ENCODE measurements around the gene PPP1R13B.
"Not testable (repeated sequence)": the region's sequence is repeated elsewhere in the genome, so short reads cannot be mapped to it uniquely, and the experiment has no call there.

The PPP1R13B gene

GRCh38 chr14:103859416-103860202, 12.2 kb upstream of the PPP1R13B start:
- DNase-seq (ENCODE audit: low read depth) = no peak

GRCh38 chr14:103858063-103858781, 10.8 kb upstream of the PPP1R13B start:
- DNase-seq (ENCODE audit: low read depth) = no peak

GRCh38 chr14:103857256-103857655, 9.9 kb upstream of the PPP1R13B start:
- no peak for DNase-seq (ENCODE audit: low read depth)

DNA sequence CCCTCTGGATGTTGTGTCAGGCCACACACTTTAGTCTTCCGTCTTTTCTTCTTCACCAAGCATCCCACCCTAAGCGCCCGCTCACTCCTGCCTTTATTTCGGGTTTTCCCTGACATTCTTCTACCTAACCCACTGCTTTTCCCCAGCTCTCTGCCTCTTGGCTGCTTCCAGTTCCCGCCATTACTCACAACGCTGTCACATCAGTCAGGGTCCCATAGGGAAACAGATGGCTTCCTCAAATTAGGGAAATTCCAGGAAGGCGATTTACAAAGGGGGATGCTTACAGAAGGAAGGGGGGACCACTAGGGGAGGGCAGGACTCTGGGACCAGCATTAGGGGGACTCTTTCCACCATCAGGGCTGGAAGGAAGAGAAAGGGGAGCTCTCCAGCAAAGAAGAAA, 9.2 kb upstream of the PPP1R13B start:
- DNase-seq (ENCODE audit: low read depth) = no peak

DNA sequence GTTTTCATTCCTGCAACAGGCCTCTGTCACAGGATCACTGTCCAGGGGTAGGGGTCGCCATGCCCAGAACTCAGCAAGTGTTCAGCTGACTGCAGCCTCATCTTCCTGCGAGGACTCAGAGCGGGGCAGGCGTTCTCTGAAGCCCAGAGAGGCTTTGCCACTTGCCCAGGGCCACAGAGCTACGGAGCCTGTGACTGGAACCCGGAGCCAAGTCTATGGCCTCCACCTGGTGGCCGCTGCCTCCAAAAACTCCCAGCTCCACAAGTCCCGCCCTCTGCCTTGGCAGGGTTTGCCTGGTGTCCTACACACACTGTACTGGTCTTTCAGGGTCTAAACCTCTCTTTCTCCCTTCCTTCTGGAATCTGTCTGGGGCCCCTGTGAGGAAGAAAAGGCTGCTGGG, 8.7 kb upstream of the PPP1R13B start:
- DNase-seq (ENCODE audit: low read depth) = no peak

DNA sequence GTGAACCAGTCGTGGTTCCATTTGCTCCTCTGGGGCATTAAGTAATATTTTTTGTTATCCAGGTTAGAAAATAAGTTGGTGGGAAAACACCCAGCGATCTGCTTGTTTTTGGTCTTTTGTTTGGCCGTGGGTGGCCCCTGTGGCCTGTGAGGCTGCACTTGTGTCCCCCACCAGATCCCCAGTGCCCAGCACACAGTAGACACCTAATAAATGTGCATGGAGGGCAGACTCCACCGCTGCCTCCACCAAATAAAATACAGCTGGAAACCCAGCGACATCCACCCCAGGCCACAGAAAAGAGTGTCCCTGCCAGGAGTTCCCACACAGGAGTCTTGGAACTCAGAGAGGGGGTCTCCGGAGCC, 8.3 kb upstream of the PPP1R13B start:
- no peak for DNase-seq (ENCODE audit: low read depth)

GRCh38 chr14:103854822-103855733, 7.7 kb upstream of the PPP1R13B start:
- DNase-seq (ENCODE audit: low read depth) = no peak

GRCh38 chr14:103854017-103854808, 6.8 kb upstream of the PPP1R13B start:
- DNase-seq (ENCODE audit: low read depth) = no peak

- no peak for DNase-seq (ENCODE audit: low read depth)
Measured at GRCh38 chr14:103849151-103849886, 1.9 kb upstream of the PPP1R13B start.

DNA sequence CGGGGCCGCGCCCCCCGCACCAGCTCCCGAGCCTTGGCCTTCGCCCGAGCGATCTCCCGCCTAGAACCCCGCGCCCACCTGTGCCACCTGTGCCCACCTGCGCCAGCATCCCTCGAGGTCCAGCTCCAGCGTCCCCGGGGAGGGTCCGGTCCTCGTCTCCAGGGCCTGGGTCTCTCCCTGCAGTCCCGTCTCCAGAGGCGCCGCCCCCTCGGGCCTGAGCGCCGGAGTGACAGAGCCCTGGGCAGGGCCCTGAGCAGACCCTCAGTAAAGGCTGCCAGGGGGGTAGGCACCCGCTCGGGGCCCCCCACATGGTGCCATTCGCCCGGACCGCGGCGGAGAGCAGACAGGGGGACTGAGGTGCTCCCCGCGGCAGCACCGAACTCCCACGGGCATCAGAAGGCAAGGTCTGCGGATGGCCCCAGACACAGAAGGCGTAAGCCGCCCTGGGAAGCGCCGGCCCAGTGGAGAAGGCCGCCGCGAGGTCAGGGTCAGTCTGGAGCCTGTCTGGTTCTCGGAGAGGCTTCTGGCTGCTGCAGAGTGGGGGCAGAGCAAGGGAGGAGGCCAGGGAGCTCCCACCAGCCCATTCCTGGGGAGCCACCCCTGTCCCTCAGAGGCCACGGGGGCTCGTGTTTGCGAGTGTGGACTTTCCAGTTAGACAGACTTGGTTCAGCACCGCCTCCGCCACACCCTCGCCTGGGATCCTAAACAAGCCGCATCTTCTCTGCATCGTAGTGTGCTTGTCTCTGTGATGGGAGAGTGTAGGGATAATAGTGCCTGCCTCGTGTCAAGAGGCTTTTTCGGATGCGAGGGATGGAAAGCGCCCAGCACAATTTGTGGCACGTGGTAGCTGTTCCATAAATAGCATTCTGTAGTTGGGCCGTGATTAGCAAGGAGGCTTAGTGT, 1.1 kb upstream of the PPP1R13B start:
- no peak for DNase-seq (ENCODE audit: low read depth)

DNA sequence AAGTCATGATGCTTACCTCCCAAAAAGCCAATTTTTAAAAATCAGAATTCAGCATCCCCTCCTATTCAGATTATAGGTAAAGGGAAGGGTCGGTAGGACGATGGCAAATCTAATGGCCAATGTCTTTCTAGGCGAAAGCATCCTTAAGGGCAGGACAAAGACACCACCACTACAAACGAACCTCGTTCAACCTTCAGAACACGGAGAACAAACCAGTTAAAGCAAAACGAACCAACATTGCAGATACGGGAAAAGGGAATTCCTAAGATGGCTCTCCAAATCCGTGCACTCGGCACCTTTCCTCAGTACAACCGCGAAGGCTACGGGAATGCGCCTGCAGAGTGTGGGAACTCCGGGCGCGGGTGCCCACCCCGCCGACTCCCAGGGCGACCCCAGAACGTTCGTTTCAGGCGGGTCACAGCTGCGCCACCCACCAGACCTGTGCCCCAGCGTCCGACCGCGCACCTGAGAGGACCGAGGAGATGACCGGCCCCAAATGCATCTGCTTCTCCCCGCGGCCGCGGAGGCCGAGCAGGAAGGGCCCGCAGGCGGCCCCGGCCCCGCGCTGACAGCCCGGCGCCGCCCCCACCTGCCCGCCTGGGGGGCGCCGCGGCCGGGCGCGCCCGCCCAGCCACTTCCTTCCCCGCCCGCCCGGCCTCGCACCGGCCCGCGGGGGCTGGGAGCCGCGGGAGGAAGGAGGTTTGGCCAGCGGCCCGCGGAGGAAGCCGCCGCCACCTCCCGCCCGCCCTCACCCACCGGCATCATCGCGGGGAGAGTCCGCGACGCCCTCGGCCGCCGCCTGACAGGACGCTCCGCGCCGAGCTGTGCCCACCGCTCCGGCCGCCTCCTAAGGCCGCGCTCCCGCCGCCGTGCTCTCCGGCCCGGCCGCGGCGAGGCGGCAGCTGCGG, 578 bp downstream of the PPP1R13B start:
- DNase-seq (ENCODE audit: low read depth) = no peak

GRCh38 chr14:103846097-103846496, 1.3 kb downstream of the PPP1R13B start:
- DNase-seq (ENCODE audit: low read depth) = no peak

DNA sequence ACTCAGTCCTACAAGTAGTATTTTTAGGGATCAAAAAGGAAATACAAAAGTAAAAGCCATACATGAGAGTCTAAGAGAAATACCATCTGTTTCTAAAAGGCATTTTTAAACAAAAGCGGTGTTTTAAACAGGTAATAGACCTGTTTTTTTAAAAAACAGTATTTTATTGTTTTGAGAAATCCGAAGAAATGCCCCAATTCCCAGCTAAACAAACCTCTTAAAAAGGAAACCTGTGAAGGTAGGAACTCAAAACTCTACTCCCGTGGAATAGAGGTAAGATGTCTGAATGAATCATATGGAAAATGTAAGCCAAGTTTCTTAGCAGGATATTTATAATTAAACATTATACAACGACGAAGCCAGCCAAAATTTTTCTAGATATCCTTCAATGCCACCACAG, 2.0 kb downstream of the PPP1R13B start:
- no peak for DNase-seq (ENCODE audit: low read depth)

- DNase-seq (ENCODE audit: low read depth) = not testable (repeated sequence)
Measured at GRCh38 chr14:103841265-103841664, 6.1 kb downstream of the PPP1R13B start.

GRCh38 chr14:103840014-103840413, 7.4 kb downstream of the PPP1R13B start:
- no peak for DNase-seq (ENCODE audit: low read depth)

- no peak for DNase-seq (ENCODE audit: low read depth)
Measured at GRCh38 chr14:103839579-103839978, 7.8 kb downstream of the PPP1R13B start.

DNA sequence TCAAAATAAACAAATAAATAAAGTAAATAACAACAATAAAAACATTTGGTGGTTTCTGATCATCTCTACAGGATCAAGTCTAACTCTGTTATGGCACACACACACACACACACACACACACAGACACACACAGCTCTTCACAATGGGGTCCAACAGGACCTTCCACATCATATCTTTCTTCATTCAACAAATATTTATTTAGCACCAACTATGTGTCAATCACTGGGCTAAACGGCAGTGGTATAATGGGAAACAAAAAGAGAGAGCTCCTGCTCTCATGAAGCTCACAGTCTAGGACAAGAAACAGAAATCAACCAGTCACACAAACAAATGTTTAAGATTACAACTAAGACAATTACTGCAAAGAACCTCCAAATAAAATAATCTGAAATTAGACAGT, 9.3 kb downstream of the PPP1R13B start:
- DNase-seq (ENCODE audit: low read depth) = no peak

DNA sequence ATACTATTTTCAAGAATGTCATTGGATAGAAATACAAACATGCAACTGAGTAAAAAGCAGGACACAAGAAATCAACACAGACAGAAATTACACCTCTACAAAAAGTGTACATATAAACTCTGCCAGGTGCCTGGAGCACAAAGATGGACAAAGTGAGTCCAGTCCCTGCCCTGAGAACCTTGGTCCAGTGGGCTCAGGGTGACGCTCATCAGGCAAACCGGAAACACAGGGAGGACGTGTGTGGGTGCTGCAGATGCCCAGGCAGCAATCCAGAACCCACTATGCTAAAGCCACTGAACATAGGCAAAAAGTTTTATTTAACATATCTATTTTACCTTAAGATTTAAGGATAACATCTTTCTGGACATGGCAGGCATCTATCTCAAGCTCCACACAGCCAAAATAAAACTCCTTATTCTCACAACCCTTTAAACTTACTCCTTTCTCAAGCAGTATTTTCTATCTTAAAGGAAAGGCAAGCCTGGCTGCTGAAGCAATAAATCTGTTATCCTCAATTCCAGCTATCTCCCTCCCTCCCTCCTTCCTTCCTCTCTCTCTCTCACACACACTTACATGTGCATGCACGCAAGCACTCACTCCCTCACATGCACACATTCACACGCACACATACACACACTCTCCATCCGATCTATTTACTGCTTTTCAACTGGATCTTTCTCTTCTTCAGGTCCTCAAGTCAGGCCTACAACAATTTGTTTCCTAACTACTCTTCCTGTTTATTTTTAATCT, 10.2 kb downstream of the PPP1R13B start:
- no peak for DNase-seq (ENCODE audit: low read depth)

Measured in GM04504 (cell line).